ENCODE results near the gene SIGLEC9.

GRCh38 chr19:51166846-51167490, 42.3 kb downstream of the SIGLEC9 start:
- TF ChIP-seq CTCF (conservative IDR thresholded peaks at IDR 0.05; ENCODE audit: low read depth, low read length) (no peak), EZH2 (IDR thresholded peaks at IDR 0.05; ENCODE audit: low read length, unreplicated experiment) (no peak), EZH2phosphoT487 (IDR thresholded peaks at IDR 0.05; ENCODE audit: borderline replicate concordance, low read length) (no peak)

Data from PC-3 (cell line).